KMS-11 (cell line): Measurements from ENCODE around the gene SLC9A5.

Experiments
- H2AFZ ChIP-seq: fragments of 200-600 bp; sonication (generic); 2 replicates; pipeline ENCODE4 v1.6.1; 2016; ENCODE audit warnings: antibody characterized with exemption, mixed run types, low read depth
- H3K27ac ChIP-seq: fragments of 200-600 bp; sonication (generic); 2 replicates; pipeline ENCODE4 v1.6.1; 2016; ENCODE audit warnings: mild to moderate bottlenecking, mixed run types
- H3K27me3 ChIP-seq: fragments of 200-600 bp; sonication (generic); 2 replicates; pipeline ENCODE4 v1.6.1; 2017; ENCODE audit warnings: mild to moderate bottlenecking, low read depth, mixed run types, moderate library complexity; ENCODE audit not compliant: insufficient read depth
- H3K36me3 ChIP-seq: fragments of 200-600 bp; sonication (generic); 2 replicates; pipeline ENCODE4 v1.6.1; 2017; ENCODE audit warnings: mild to moderate bottlenecking, mixed run types; ENCODE audit not compliant: insufficient read depth
- H3K4me1 ChIP-seq: fragments of 200-600 bp; sonication (generic); 2 replicates; pipeline ENCODE4 v1.6.1; 2016; ENCODE audit warnings: mild to moderate bottlenecking, low read depth, mixed run types; ENCODE audit not compliant: poor library complexity, severe bottlenecking
- H3K4me2 ChIP-seq: fragments of 200-600 bp; sonication (generic); 2 replicates; pipeline ENCODE4 v1.7.0; 2016; ENCODE audit warnings: mild to moderate bottlenecking, mixed run types
- H3K4me3 ChIP-seq: fragments of 200-600 bp; sonication (generic); IDR thresholded peaks from 2 replicates; pipeline ENCODE4 v1.6.1; 2017; ENCODE audit warnings: low read depth, low read length, mixed read lengths; ENCODE audit not compliant: insufficient read depth
- H3K79me2 ChIP-seq: fragments of 200-600 bp; sonication (generic); 2 replicates; pipeline ENCODE4 v1.6.1; 2016; ENCODE audit warnings: low read depth, mixed run types; ENCODE audit not compliant: insufficient read depth
- H3K9ac ChIP-seq: fragments of 200-600 bp; sonication (generic); 2 replicates; pipeline ENCODE4 v1.6.1; 2016; ENCODE audit warnings: mild to moderate bottlenecking, mixed run types
- H4K20me1 ChIP-seq: fragments of 200-600 bp; sonication (generic); 2 replicates; pipeline ENCODE4 v1.6.1; 2016; ENCODE audit warnings: mild to moderate bottlenecking, mixed run types; ENCODE audit not compliant: insufficient read depth
- TF ChIP-seq, protein P1 (sequence below): fragments of 200-600 bp; sonication (generic); conservative IDR thresholded peaks from 2 replicates; pipeline ENCODE4 v1.6.1; 2017; ENCODE audit warnings: low read depth, mild to moderate bottlenecking, antibody characterized with exemption, low read length, moderate library complexity, mixed read lengths

The SLC9A5 gene

DNA sequence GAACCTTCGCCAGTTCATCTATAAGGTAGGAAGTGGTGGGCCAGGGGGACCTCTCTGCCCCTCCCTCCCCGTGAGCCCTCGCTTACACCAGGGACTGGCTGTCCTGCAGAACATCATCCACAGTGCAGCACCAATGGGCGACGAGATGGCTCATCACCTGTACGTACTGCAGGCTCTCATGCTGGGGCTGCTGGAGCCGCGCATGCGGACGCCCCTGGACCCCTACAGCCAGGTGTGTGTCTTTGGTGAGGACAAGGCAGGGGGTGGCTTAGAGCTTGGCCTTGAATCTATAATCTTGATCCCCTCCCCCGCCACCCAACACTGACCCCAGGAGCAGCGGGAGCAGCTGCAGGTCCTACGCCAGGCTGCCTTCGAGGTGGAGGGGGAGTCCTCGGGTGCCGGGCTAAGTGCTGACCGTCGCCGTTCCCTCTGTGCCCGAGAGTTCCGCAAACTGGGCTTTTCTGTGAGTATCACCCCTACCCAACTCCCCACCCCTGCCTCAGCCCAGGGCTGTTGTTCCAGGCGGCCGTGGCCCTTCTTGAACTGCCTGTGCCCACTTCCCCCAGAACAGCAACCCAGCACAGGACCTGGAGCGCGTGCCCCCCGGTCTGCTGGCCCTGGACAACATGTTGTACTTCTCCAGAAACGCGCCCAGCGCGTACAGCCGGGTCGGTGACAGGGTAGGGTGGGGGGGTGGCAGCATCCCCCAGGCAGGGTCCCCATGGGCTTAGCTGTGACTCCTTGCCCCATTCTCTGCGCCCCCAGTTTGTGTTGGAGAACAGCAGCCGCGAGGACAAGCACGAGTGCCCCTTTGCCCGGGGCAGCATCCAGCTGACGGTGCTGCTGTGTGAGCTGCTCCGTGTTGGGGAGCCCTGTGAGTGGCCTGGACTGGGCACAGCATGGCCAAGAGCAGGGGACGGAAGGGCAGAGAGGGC, 47.1 kb upstream of the SLC9A5 start:
- Histone ChIP-seq H3K9ac (no peak overlapping the region), H3K4me2 (no peak overlapping the region), H3K79me2 (no peaks in the 10 kb centered on the region)

DNA sequence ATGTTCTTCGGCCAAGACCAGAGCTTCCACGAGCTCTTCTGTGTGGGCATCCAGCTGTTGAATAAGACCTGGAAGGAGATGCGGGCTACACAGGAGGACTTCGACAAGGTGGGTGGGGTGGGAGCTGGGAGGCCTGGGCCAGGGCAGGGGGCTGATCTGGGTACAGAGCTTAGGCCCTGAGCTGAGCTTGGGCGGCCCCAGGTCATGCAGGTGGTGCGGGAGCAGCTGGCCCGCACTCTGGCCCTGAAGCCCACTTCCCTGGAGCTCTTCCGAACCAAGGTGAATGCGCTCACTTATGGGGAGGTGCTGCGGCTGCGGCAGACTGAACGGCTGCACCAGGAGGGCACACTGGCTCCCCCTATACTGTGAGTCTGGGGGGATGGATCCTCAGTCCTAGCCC, 46.4 kb upstream of the SLC9A5 start:
- Histone ChIP-seq H3K79me2 (no peaks in the 10 kb centered on the region), H3K9ac (no peak overlapping the region), H3K36me3 (no peaks in the 10 kb centered on the region), H3K27me3 (no peaks in the 10 kb centered on the region), H3K27ac (no peak overlapping the region), H3K4me3 (no peak overlapping the region), H4K20me1 (no peaks in the 10 kb centered on the region), H3K4me2 (no peak overlapping the region), H3K4me1 (no peaks in the 10 kb centered on the region), H2AFZ (no peak overlapping the region)
- TF ChIP-seq, protein P1, sequence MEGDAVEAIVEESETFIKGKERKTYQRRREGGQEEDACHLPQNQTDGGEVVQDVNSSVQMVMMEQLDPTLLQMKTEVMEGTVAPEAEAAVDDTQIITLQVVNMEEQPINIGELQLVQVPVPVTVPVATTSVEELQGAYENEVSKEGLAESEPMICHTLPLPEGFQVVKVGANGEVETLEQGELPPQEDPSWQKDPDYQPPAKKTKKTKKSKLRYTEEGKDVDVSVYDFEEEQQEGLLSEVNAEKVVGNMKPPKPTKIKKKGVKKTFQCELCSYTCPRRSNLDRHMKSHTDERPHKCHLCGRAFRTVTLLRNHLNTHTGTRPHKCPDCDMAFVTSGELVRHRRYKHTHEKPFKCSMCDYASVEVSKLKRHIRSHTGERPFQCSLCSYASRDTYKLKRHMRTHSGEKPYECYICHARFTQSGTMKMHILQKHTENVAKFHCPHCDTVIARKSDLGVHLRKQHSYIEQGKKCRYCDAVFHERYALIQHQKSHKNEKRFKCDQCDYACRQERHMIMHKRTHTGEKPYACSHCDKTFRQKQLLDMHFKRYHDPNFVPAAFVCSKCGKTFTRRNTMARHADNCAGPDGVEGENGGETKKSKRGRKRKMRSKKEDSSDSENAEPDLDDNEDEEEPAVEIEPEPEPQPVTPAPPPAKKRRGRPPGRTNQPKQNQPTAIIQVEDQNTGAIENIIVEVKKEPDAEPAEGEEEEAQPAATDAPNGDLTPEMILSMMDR, result no peak

More for the DNA sequence above, 47.1 kb upstream of the SLC9A5 start:
- Histone ChIP-seq H3K27ac (no peak overlapping the region), H3K27me3 (no peaks in the 10 kb centered on the region), H2AFZ (no peak overlapping the region), H3K4me1 (no peaks in the 10 kb centered on the region), H3K4me3 (no peak overlapping the region), H4K20me1 (no peaks in the 10 kb centered on the region), H3K36me3 (no peaks in the 10 kb centered on the region; the same call in 1 of the 2 replicates)
- TF ChIP-seq, protein P1, result no peak

DNA sequence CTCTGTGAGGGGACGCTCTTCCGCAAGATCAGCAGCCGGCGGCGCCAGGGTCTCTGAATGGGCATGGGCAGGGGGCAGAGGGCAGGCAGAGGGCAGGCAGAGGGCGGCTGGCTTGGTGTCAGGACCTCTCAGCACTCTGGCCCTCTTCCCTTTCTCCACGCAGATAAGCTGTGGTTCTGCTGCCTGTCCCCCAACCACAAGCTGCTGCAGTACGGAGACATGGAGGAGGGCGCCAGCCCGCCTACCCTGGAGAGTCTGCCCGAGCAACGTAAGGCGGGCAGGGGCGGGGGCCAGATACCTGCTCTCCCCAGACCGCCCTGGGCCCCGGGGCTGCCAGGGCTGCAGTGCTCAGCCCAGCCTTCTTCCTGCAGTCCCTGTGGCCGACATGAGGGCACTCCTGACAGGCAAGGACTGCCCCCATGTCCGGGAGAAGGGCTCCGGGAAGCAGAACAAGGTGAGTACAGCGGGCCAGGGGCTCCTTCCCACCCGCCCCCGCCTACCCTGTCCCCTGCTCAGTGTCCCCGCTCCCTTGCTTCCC, 45.8 kb upstream of the SLC9A5 start:
- Histone ChIP-seq H3K27me3 (no peaks in the 10 kb centered on the region), H3K36me3 (no peaks in the 10 kb centered on the region), H3K4me3 (no peak overlapping the region), H3K79me2 (no peaks in the 10 kb centered on the region), H4K20me1 (no peaks in the 10 kb centered on the region), H3K4me2 (no peak overlapping the region), H2AFZ (no peak overlapping the region), H3K27ac (no peak overlapping the region), H3K9ac (no peak overlapping the region), H3K4me1 (no peaks in the 10 kb centered on the region)
- TF ChIP-seq, protein P1, result no peak

DNA sequence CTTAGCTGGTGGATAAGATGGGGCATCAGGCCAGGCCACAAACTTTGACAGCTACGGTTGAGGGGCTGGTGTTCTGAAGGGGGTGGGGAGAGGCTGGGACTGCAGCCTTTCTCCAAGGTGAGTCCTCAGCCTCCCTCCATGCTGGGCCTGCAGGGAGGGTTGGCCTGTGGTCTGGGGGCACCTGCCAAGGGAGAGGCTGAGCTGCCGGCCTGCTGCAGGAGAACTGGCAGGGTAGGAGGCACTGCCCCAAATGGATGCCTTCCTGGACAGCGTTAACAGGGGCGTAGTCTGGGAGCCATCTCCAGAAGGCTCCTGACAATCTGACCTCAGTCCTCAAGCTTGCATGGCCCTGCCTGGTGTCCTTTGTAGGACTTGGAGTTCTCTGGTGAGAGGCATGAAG, 44.7 kb upstream of the SLC9A5 start:
- H2AFZ ChIP-seq, result no peak overlapping the region
- H3K36me3 ChIP-seq, result no peaks in the 10 kb centered on the region
- no peaks in the 10 kb centered on the region for H4K20me1 ChIP-seq
- no peaks in the 10 kb centered on the region for H3K27me3 ChIP-seq
- no peak overlapping the region for H3K4me3 ChIP-seq
- no peak overlapping the region for H3K27ac ChIP-seq
- H3K79me2 ChIP-seq, result no peaks in the 10 kb centered on the region
- no peak overlapping the region for H3K4me2 ChIP-seq
- H3K9ac ChIP-seq, result no peak overlapping the region
- TF ChIP-seq, protein P1, result no peak
- H3K4me1 ChIP-seq, result no peaks in the 10 kb centered on the region
